Uterus (tissue), 2 donors: ENCODE results near the gene MBLAC2.

Source experiments
- CTCF ChIP-seq, 4 experiments: fragments of 200-600 bp in 2 of 4; fragments of 450-650 bp in 2 of 4; sonication (generic) in 2 of 4; IDR thresholded peaks; one replicate each; pipeline ENCODE4 v1.5.1; 2016 to 2019; ENCODE audit warnings: antibody characterized with exemption in 4 of 4, mild to moderate bottlenecking in 2 of 4, moderate library complexity in 1 of 4
- POLR2A ChIP-seq, 2 donors: fragments of 450-650 bp; IDR thresholded peaks; one replicate each; pipeline ENCODE4 v1.6.1; 2016; ENCODE audit warnings: antibody characterized with exemption in 2 of 2, mild to moderate bottlenecking in 1 of 2, moderate library complexity in 1 of 2

GRCh38 chr5:90488791-90489190 is 14.2 kb upstream of the MBLAC2 start:
- TF ChIP-seq CTCF (IDR thresholded peaks at IDR 0.05): no peak
- TF ChIP-seq POLR2A (IDR thresholded peaks at IDR 0.05): no peak
